Panc1 (cell line): ENCODE results near the gene FTCDNL1.

Source experiments
- CTCF ChIP-seq: fragments of 450-650 bp; IDR thresholded peaks from 2 replicates; pipeline ENCODE4 v1.5.1; 2017; ENCODE audit warnings: mild to moderate bottlenecking
- POLR2AphosphoS5 ChIP-seq: IDR thresholded peaks from 2 replicates; pipeline ENCODE4 v1.6.1; 2012; ENCODE audit warnings: mild to moderate bottlenecking, low read depth, low read length, moderate library complexity
- REST ChIP-seq, 2 experiments: IDR thresholded peaks; 2 replicates each; pipeline ENCODE4 v1.6.1; 2011 to 2012; ENCODE audit warnings: low read depth in 2 of 2, control low read depth in 1 of 2, low read length in 1 of 2, mild to moderate bottlenecking in 1 of 2, moderate library complexity in 1 of 2; ENCODE audit not compliant: insufficient read depth in 1 of 2
- SIN3A ChIP-seq: IDR thresholded peaks from 2 replicates; pipeline ENCODE4 v1.6.1; 2012; ENCODE audit warnings: low read depth, mild to moderate bottlenecking, low read length, moderate library complexity, borderline replicate concordance; ENCODE audit not compliant: insufficient read depth

- TF ChIP-seq CTCF: no peak
- TF ChIP-seq REST (IDR thresholded peaks at IDR 0.05; ENCODE audit: insufficient read depth in 1 of 2, low read depth in 2 of 2, low read length in 1 of 2): no peak
- TF ChIP-seq SIN3A: no peak
- no peak for TF ChIP-seq POLR2AphosphoS5
Observed at GRCh38 chr2:199862788-199863187, 11.8 kb upstream of the FTCDNL1 start.
